ENCODE measurements around the gene SURF6.

GRCh38 chr9:133379153-133380086, 43.4 kb upstream of the SURF6 start:
- no peak for TF ChIP-seq CTCF (IDR thresholded peaks at IDR 0.05; ENCODE audit: insufficient read depth, low read length)
- TF ChIP-seq POLR2AphosphoS5 (IDR thresholded peaks at IDR 0.05; ENCODE audit: low read depth) = no peak
- TF ChIP-seq REST (IDR thresholded peaks at IDR 0.05; ENCODE audit: insufficient replicate concordance, low read depth) = no peak
- TF ChIP-seq GABPA (IDR thresholded peaks at IDR 0.05; ENCODE audit: low read depth) = no peak
- TF ChIP-seq SPI1 (IDR thresholded peaks at IDR 0.05; ENCODE audit: borderline replicate concordance, low read depth) = no peak

Data from HL-60 (cell line).